GM12873 (cell line): ENCODE data around the gene MIPOL1.

Experiments
- CTCF ChIP-seq: IDR thresholded peaks from 2 replicates; pipeline ENCODE4 v1.5.1; 2012; ENCODE audit warnings: low read depth, mild to moderate bottlenecking, moderate library complexity, low read length, control low read depth; ENCODE audit not compliant: insufficient read depth; ENCODE audit errors: missing control alignments

MIPOL1 gene

GRCh38 chr14:37596790-37597472, 399.2 kb downstream of the MIPOL1 start:
- TF ChIP-seq CTCF: no peak

GRCh38 chr14:37597538-37597913, 399.8 kb downstream of the MIPOL1 start:
- TF ChIP-seq CTCF: no peak

- TF ChIP-seq CTCF: no peak
Measured at GRCh38 chr14:37597914-37598746, 400.4 kb downstream of the MIPOL1 start.

- no peak for TF ChIP-seq CTCF
Measured at GRCh38 chr14:37598747-37599506, 401.2 kb downstream of the MIPOL1 start.

GRCh38 chr14:37599507-37600368, 402.0 kb downstream of the MIPOL1 start:
- no peak for TF ChIP-seq CTCF

GRCh38 chr14:37600880-37601741, 403.4 kb downstream of the MIPOL1 start:
- no peak for TF ChIP-seq CTCF
